Glomerular endothelial cell (primary cell): ENCODE measurements around the gene CCDC102A. TPM values are rescaled to one million over a fixed set of nuclear protein-coding genes. Genes with fewer than 3 reads are reported as not detected.
"Not testable (repeated sequence)": the region's sequence is repeated elsewhere in the genome, so short reads cannot be mapped to it uniquely, and the experiment has no call there.

Source experiments
- DNase-seq: peaks from one replicate; pipeline ENCODE4 v3.0.0-alpha.2; 2011; ENCODE audit warnings: low read depth, low spot score; ENCODE audit errors: extremely low read depth
- total RNA-seq: library from RNA; depleted of rRNA; stranded (reverse); fragments of >200 nt; gene quantifications from 2 replicates; pipeline ENCODE4 v1.2.3, GENCODE V29; 2015

CCDC102A gene
- total RNA-seq, 1 donor from 2014 or later, result 22.6 TPM

DNA sequence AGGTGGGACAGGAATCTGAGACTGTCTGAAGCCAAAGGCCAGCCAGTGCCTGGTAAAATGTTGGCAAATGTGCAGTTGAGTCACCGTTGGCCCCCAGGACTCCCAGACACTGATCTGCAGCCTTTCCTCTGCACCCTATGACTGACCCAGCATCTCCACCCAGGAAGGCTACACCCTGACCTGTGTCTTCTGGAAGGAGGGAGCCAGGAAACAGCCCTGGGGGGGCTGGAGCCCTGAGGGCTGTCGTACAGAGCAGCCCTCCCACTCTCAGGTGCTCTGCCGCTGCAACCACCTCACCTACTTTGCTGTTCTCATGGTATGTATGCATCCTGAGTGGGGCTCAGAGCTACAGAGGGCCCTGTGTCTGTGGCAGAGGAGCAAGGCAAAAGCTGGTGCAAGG is 30.1 kb upstream of the CCDC102A start:
- no peak for DNase-seq

DNA sequence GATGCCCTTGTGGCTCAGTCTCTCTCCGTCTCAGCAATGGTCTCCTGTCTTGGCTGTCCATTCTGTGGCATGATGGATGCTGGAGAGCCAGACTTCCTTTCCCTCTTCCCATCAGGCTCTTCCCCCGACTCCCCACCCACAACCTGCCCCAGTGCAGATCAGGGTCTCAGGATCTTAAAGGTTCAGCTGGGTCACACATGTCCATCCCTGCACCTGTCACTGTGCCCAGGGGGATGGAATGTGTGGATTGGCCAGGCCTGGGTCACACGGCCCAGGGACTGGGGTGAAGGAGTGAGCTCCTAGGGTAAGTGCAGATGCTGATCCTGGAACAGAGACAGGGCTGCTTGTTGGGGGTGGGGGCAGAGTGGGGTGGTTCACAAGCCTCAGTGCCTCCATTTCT is 29.1 kb upstream of the CCDC102A start:
- DNase-seq, result no peak

- no peak for DNase-seq
Measured at GRCh38 chr16:57564571-57565270, 28.4 kb upstream of the CCDC102A start.

- no peak for DNase-seq
Measured at GRCh38 chr16:57563761-57564160, 27.4 kb upstream of the CCDC102A start.

- DNase-seq, result no peak
Measured at GRCh38 chr16:57563487-57563750, 27.0 kb upstream of the CCDC102A start.

- no peak for DNase-seq
Measured at GRCh38 chr16:57562669-57563486, 26.5 kb upstream of the CCDC102A start.

DNA sequence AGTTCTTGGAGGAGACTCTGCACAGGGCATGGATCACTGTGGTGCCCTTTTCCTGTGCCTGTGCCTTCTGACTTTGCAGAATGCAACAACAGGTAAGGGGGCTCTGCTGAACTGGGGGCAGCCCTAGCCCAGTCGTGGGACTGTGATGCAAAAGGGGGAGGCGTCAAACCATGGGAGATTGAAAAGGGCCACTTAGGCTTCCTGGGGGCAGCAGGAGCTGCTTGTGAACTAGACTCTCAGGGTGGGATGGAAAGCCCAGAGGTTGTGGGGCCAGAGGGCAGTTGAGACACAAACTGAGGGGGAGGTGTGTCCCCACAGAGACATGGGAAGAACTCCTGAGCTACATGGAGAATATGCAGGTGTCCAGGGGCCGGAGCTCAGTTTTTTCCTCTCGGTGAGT is 25.7 kb upstream of the CCDC102A start:
- no peak for DNase-seq

DNA sequence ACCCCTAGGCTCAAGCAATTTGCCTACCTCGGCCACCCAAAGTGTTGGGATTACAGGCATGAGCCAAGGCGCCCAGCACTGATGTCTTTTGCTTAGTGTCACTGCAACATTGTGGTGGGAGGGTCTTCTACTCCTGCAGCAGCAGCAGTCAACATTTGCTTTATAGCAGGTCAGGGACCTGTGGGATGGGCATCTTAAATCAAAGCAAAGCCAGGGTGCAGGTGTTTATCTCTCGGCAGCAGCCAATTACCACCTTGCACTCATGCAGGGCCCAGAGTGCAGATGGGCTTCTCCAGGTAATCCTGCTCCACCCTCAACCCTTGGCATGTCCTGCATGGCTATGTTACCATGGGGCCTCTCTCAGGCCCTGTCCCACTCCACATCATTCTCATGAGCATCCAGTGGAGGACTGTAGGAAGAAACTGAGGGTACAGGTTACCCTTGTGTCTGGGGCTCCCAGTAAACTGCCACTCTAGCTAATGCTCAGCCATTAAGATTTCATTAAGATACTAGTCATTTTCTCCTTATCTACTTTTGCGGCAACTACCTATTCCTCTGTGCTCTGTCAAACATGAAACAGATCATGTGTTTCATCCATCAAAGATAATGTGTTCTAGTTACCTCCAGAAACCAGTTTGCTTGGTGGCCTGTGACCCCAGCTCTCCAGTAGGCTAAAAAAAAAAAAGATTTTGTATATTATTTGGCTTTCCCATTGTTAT is 22.9 kb upstream of the CCDC102A start:
- no peak for DNase-seq

DNA sequence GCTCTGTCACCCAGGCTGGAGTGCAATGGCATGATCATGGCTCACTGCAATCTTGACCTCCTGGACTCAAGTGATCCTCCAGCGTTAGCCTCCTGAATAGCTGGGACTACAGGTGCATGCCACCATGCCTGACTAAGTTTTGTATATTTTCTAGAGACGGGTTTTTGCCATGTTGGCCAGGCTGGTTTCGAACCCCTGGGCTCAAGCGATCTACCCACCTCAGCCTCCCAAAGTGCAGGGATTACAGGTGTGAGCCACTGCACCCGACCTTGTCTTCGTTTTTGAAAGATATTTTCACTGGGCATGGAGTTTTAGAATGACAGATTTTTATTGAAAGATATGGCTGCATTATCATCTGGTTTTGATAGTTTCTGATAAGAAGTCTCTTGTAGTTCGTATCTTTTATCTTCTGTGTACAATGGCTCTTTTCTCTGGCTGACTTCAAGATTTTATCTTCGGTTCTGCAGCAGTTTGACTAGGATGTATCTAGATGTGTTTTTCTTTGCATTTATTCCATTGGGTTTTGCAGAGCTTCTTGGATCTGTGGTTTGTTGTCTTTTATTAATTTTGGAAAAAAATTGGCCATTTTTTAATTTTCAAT is 20.7 kb upstream of the CCDC102A start:
- no peak for DNase-seq

- no peak for DNase-seq
Measured at GRCh38 chr16:57555831-57556230, 19.5 kb upstream of the CCDC102A start.

DNA sequence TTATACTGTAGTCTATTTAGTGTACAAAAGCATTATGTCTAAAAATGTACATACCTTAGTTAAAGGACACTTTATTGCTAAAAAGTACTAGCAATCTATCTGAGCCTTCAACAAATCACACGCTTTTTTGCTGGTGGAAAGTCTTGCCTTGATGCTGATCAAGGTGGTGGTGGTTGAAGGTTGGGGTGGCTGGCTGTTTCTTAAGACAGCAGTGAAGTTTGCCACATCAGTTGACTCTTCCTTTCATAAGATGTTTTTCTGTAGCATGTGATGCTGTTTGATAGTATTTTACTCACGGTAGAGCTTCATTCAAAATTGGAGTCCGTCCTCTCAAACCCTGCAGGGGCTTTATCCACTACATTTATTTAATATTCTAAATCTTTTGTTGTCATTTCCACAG is 14.7 kb upstream of the CCDC102A start:
- no peak for DNase-seq

GRCh38 chr16:57549730-57550129 is 13.4 kb upstream of the CCDC102A start:
- DNase-seq, result no peak

GRCh38 chr16:57548408-57548807 is 12.0 kb upstream of the CCDC102A start:
- no peak for DNase-seq

DNA sequence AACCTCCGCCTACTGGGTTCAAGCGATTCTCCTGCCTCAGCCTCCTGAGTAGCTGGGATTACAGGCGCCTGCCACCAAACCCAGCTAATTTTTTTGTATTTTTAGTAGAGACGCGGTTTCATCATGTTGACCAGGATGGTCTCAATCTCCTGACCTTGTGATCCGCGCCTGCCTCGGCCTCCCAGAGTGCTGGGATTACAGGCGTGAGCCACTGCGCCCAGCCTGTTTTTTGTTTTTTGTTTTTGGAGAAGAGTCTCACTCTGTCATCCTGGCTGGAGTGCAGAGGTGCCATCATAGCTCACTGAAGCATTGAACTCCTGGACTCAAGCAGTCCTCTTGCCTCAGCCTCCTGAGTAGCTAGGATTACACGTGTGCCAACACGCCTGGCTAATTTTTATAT is 11.2 kb upstream of the CCDC102A start:
- DNase-seq, result not testable (repeated sequence)

DNA sequence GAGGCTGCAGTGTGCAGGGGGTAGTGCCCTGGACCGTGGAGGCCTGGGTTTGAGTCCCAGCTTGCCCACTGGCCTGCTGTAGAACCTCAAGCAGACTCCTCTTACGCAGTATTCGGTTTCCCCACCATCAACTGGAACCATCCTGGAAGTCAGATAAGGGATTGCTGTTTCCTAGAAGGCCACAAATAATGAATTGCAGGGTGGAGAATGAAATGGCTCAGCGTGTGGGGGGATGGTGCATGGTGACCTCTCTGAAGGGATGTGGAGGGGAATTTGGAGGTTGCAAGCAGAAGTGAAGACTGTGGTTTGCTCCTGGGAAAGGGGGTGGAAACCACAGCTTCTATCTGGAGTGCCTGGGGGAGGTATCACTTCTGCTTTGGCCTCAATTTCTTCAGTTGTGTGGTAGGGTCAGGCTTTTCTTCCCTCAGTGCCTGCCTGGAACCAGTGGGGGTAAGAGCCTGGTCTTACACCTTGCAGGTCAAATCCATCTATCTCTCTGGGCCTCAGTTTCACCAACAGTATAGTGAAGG is 7.8 kb upstream of the CCDC102A start:
- no peak for DNase-seq

DNA sequence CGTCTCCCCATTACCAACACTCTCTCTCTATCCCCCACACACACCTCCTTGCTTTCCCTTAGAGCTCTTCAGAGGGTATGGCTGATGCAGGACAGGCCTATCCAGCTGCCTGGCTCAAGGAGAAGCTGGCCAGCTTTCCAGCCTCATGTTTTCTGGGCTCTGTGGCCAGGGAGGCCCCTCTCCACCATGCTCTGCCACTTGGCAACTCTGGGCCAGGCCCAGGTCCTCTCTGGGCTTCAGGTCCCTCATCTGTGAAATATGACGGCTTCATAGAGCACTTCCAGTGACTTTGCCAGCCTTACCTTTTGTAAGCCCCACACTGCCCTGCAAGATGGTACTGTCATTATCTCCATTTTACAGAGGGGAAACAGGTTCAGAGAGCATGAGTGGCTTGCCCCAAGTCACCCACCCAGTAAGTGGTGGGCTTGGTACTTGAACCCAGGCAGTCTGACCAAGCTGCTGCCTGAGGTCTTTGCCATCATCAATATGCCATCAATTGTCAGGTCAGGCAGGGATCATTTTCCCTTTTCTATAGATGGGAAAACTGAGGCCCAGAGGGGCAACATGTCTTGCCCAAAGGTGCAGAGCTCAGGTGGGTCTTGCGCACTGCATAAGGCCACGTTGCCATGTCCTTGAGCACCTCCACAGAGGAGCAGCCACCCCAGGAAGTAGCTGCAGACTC is 5.5 kb upstream of the CCDC102A start:
- DNase-seq, result no peak

- DNase-seq, result no peak
Measured at GRCh38 chr16:57540906-57541753, 4.8 kb upstream of the CCDC102A start.

DNA sequence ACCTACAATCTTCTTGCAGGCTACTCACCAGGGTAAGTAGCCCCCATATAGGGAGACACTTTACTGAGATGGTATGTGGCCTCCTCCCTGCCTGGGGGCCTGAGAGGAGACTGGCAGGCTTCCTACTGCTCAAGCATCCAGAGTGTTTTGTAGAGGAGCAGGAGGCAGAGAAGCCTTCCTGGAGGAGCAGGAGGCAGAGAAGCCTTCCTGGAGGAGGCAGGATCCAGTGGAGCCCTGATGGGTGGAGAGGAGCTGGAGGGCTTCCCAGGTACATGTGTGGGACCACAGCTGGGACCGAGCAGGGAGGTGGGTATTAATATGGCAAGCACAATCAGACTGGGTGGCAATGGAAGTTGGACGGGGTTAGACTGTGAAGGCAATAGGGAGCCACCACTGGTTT is 4.0 kb upstream of the CCDC102A start:
- no peak for DNase-seq

DNA sequence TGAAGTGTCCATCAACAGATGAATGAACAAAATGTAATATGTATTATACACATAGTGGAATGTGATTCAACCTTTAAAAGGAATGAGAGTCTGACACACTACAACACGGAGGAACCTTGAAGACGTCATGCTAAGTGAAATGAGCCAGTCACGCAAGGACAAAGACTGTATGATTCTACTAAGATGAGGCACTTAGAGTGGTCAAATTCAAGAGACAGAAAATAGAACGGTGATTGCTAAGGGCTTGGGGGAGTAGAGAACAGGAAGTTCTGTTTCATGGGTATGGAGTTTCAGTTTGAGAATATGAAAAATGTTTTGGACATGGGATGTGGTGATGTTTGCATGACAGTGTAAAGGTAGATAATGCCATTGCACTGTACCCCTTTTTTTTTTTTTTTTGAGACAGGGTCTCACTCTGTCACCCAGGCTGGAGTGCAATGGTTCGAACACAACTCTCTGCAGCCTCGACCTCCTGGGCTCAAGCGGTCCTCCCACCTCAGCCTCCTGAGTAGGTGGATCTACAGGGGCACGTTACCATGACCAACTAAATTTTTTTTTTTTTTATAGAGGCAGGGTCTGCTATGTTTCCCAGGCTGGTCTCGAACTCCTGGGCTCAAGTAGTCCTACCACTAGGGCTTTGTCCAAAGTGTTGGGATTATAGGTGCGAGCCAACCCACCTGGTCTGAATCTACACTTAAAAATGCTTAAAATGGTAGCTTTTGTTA is 2.9 kb upstream of the CCDC102A start:
- no peak for DNase-seq
